H1 (cell line): ENCODE results near the gene CNOT2. TPM values are rescaled to one million over a fixed set of nuclear protein-coding genes. Genes with fewer than 3 reads are reported as not detected.
"Not testable (repeated sequence)": the region's sequence is repeated elsewhere in the genome, so short reads cannot be mapped to it uniquely, and the experiment has no call there.

Experiments
- CTCF ChIA-PET: fragments of 300-600 bp; sonication (Branson Sonifier 250); formaldehyde crosslinking; loops from one replicate; lab custom pipeline; 2021; ENCODE audit not compliant: partially characterized antibody; lab: Charles Lee
- POLR2A ChIA-PET: fragments of 300-600 bp; sonication (Branson Sonifier 250); formaldehyde crosslinking; loops from one replicate; lab custom pipeline; 2021; ENCODE audit warnings: inconsistent platforms; ENCODE audit not compliant: partially characterized antibody; lab: Charles Lee
- DNase-seq, 2 experiments: peaks; one replicate each; pipeline versions ENCODE4 v3.0.0 to v3.0.0-alpha.2; 2010 to 2022; ENCODE audit warnings: low spot score in 2 of 2, low read depth in 1 of 2, mixed read lengths in 1 of 2
- FAIRE-seq: peaks from 2 replicates; lab custom pipeline; 2011; peaks lifted over from hg19 to GRCh38; lab: Jason Lieb, UNC
- H2AFZ ChIP-seq: 2 replicates; pipeline ENCODE4 v1.8.1; 2012; ENCODE audit warnings: low read length, inconsistent platforms
- H2AK5ac ChIP-seq: 2 replicates; pipeline ENCODE4 v1.6.1; 2013; ENCODE audit warnings: low read depth, low read length
- H2BK120ac ChIP-seq: replicated peaks from 2 replicates; pipeline ENCODE3; 2013; ENCODE audit warnings: low read depth, low read length, inconsistent platforms
- H2BK12ac ChIP-seq: 2 replicates; pipeline ENCODE4 v1.6.1; 2013; ENCODE audit warnings: low read depth, low read length
- H2BK15ac ChIP-seq: 2 replicates; pipeline ENCODE4 v1.6.1; 2013; ENCODE audit warnings: low read length
- H2BK20ac ChIP-seq: 2 replicates; pipeline ENCODE4 v1.6.1; 2013; ENCODE audit warnings: low read length
- H2BK5ac ChIP-seq: 2 replicates; pipeline ENCODE4 v1.6.1; 2013; ENCODE audit warnings: low read depth, low read length
- H3K14ac ChIP-seq: 2 replicates; pipeline ENCODE4 v1.6.1; 2013; ENCODE audit warnings: inconsistent platforms; ENCODE audit not compliant: insufficient read length
- H3K18ac ChIP-seq: 2 replicates; pipeline ENCODE4 v1.6.1; 2013; ENCODE audit warnings: low read length; ENCODE audit errors: extremely low read depth
- H3K23ac ChIP-seq: 2 replicates; pipeline ENCODE4 v1.6.1; 2013; ENCODE audit warnings: inconsistent platforms; ENCODE audit not compliant: insufficient read length
- H3K23me2 ChIP-seq: 2 replicates; pipeline ENCODE4 v1.6.1; 2013; ENCODE audit warnings: low read depth, low read length
- H3K27ac ChIP-seq: 2 replicates; pipeline ENCODE4 v1.6.1; 2011; ENCODE audit warnings: low read depth, low read length, inconsistent platforms
- H3K27me3 ChIP-seq, 4 experiments: replicated peaks in 1 of 4; 1 replicate in 1 of 4; 2 replicates in 3 of 4; pipeline versions ENCODE4 v1.6.1 to v1.8.1; 2011 to 2013; ENCODE audit warnings: low read length in 3 of 4, mild to moderate bottlenecking in 3 of 4, inconsistent platforms in 2 of 4, mixed read lengths in 2 of 4, moderate library complexity in 1 of 4; ENCODE audit not compliant: control insufficient read depth in 3 of 4, insufficient read depth in 3 of 4; ENCODE audit errors: extremely low read depth in 1 of 4
- H3K36me3 ChIP-seq, 4 experiments: 2 replicates each; pipeline versions ENCODE4 v1.6.1 to v1.8.1; 2011 to 2013; ENCODE audit warnings: mild to moderate bottlenecking in 4 of 4, low read length in 3 of 4, moderate library complexity in 2 of 4, control low read depth in 1 of 4, inconsistent platforms in 1 of 4; ENCODE audit not compliant: insufficient read depth in 4 of 4, control insufficient read depth in 2 of 4
- H3K4ac ChIP-seq: replicated peaks from 2 replicates; pipeline ENCODE3; 2013; ENCODE audit warnings: low read length, low read depth, mixed read lengths, inconsistent platforms; ENCODE audit not compliant: insufficient read length
- H3K4me1 ChIP-seq, 4 experiments: replicated peaks in 1 of 4; 1 replicate in 1 of 4; 2 replicates in 3 of 4; pipeline versions ENCODE4 v1.6.1 to v1.8.1; 2011 to 2013; ENCODE audit warnings: low read length in 3 of 4, inconsistent platforms in 2 of 4, mixed read lengths in 1 of 4; ENCODE audit not compliant: insufficient read depth in 4 of 4, control insufficient read depth in 3 of 4
- H3K4me2 ChIP-seq, 2 experiments: 2 replicates each; pipeline versions ENCODE4 v1.6.1 to v1.8.1; 2011 to 2013; ENCODE audit warnings: low read depth in 2 of 2, low read length in 2 of 2, control low read depth in 1 of 2, inconsistent platforms in 1 of 2, mild to moderate bottlenecking in 1 of 2; ENCODE audit not compliant: insufficient read depth in 1 of 2
- H3K4me3 ChIP-seq, 4 experiments: fragments of 200-600, 300-600 bp in 1 of 4; sonication (generic), shearing (Covaris generic), sonication (Bioruptor Twin) in 1 of 4; 2 replicates each; pipeline versions ENCODE4 v1.5.1 to v1.8.1; 2011 to 2016; ENCODE audit warnings: low read length in 4 of 4, low read depth in 3 of 4, control low read depth in 2 of 4, inconsistent platforms in 2 of 4, mild to moderate bottlenecking in 2 of 4, mixed read lengths in 1 of 4, moderate library complexity in 1 of 4; ENCODE audit not compliant: insufficient read depth in 2 of 4; ENCODE audit errors: extremely low read depth in 1 of 4
- H3K56ac ChIP-seq: replicated peaks from 2 replicates; pipeline ENCODE3; 2013; ENCODE audit warnings: low read depth, mild to moderate bottlenecking, mixed read lengths, low read length, inconsistent platforms; ENCODE audit not compliant: insufficient read length
- H3K79me1 ChIP-seq: 2 replicates; pipeline ENCODE4 v1.6.1; 2013; ENCODE audit warnings: low read depth, low read length, control low read depth
- H3K79me2 ChIP-seq, 2 experiments: 2 replicates each; pipeline versions ENCODE4 v1.6.1 to v1.8.1; 2012 to 2013; ENCODE audit warnings: low read length in 2 of 2, mild to moderate bottlenecking in 2 of 2, inconsistent platforms in 1 of 2; ENCODE audit not compliant: insufficient read depth in 2 of 2, control insufficient read depth in 1 of 2
- H3K9ac ChIP-seq, 4 experiments: replicated peaks in 1 of 4; 1 replicate in 1 of 4; 2 replicates in 3 of 4; pipeline versions ENCODE4 v1.6.1 to v1.8.1; 2011 to 2013; ENCODE audit warnings: low read depth in 3 of 4, low read length in 3 of 4, control low read depth in 2 of 4, mild to moderate bottlenecking in 2 of 4, moderate library complexity in 2 of 4, inconsistent platforms in 1 of 4; ENCODE audit errors: extremely low read depth in 1 of 4
- H3K9me3 ChIP-seq, 2 experiments: 2 replicates each; pipeline versions ENCODE4 v1.6.1 to v1.8.1; 2012 to 2013; ENCODE audit warnings: mild to moderate bottlenecking in 2 of 2, moderate library complexity in 2 of 2, control low read depth in 1 of 2, inconsistent platforms in 1 of 2, low read depth in 1 of 2, low read length in 1 of 2, mixed read lengths in 1 of 2; ENCODE audit not compliant: insufficient read depth in 2 of 2
- H4K20me1 ChIP-seq, 2 experiments: replicated peaks in 1 of 2; 2 replicates each; pipeline versions ENCODE3 to v1.8.1; 2011 to 2013; ENCODE audit warnings: inconsistent platforms in 2 of 2, low read length in 2 of 2, mild to moderate bottlenecking in 1 of 2; ENCODE audit not compliant: insufficient read depth in 2 of 2, control insufficient read depth in 1 of 2
- H4K5ac ChIP-seq: 2 replicates; pipeline ENCODE4 v1.6.1; 2013; ENCODE audit warnings: low read length, low read depth, mixed read lengths, inconsistent platforms; ENCODE audit not compliant: insufficient read length
- H4K8ac ChIP-seq: 2 replicates; pipeline ENCODE4 v1.8.0; 2013; ENCODE audit warnings: mild to moderate bottlenecking, moderate library complexity, low read length, inconsistent platforms; ENCODE audit not compliant: insufficient read depth; ENCODE audit errors: extremely low read depth
- H4K91ac ChIP-seq: replicated peaks from 2 replicates; pipeline ENCODE3; 2013; ENCODE audit warnings: low read length, mixed read lengths, inconsistent platforms; ENCODE audit not compliant: insufficient read length
- CHD1 ChIP-seq: IDR thresholded peaks from 2 replicates; pipeline ENCODE4 v1.6.1; 2012; ENCODE audit warnings: low read depth, low read length, improper control_type of control experiment
- PHF8 ChIP-seq: fragments of 200-600 bp; sonication (generic); conservative IDR thresholded peaks from 2 replicates; pipeline ENCODE4 v1.7.1; 2012; ENCODE audit warnings: low read depth, mild to moderate bottlenecking, inconsistent platforms, low read length, moderate library complexity
- POLR2A ChIP-seq, 2 experiments: IDR thresholded peaks; 1 replicate in 1 of 2; 2 replicates in 1 of 2; pipeline ENCODE4 v1.6.1; 2011; ENCODE audit warnings: low read depth in 2 of 2, low read length in 2 of 2, mild to moderate bottlenecking in 2 of 2; ENCODE audit errors: control extremely low read depth in 1 of 2
- RAD21 ChIP-seq, 2 experiments: IDR thresholded peaks in 1 of 2; conservative IDR thresholded peaks in 1 of 2; 2 replicates each; pipeline ENCODE4 v1.6.1; 2011; ENCODE audit warnings: low read depth in 2 of 2, low read length in 2 of 2, improper control_type of control experiment in 1 of 2, inconsistent platforms in 1 of 2, mild to moderate bottlenecking in 1 of 2, moderate library complexity in 1 of 2
- whole genome bisulfite sequencing, 2 experiments: shearing (Covaris generic) in 1 of 2; methylation state at CpG; one replicate each; pipeline versions ENCODE4 v1.1.6 to v1.1.7; 2013 to 2015; ENCODE audit warnings: low lambda C conversion rate in 2 of 2, mixed read lengths in 2 of 2, inconsistent platforms in 1 of 2, low coverage in 1 of 2, missing lambda C conversion rate in 1 of 2; ENCODE audit not compliant: insufficient replicate concordance in 2 of 2, insufficient coverage in 1 of 2, insufficient read length in 1 of 2; ENCODE audit errors: extremely low coverage in 1 of 2, missing lambda C conversion rate in 1 of 2; 5-methylcytosine and 5-hydroxymethylcytosine counted together
- polyA plus RNA-seq, 7 experiments: library from polyadenylated mRNA; depleted of rRNA in 3 of 7; stranded (reverse) in 5 of 7; unstranded in 2 of 7; fragments of >200 nt in 5 of 7; fragments of 200-250 nt in 2 of 7; gene quantifications; 1 replicate in 5 of 7; 2 replicates in 1 of 7; 4 replicates in 1 of 7; pipeline versions ENCODE4 v1.2.1 to v1.2.3, GENCODE V29; 2011 to 2013; ENCODE audit warnings: missing spikeins in 2 of 7, mixed read lengths in 2 of 7
- total RNA-seq: library from RNA; stranded (reverse); fragmentation: NEBNext Ultra II Directional; extraction: Animal tissue kit (Norgen Biotek cat#: 25700); gene quantifications from 2 replicates; pipeline ENCODE4 v1.2.1, GENCODE V29; 2021

Gene CNOT2
- total and polyA plus RNA-seq, 2 of the 8 experiments (the other 6 are each of a cell fraction or from before 2014, with no cell fraction given): 61.2 to 64.8 TPM

GRCh38 chr12:70389678-70390077 is 146.4 kb downstream of the CNOT2 start (continued):
- TF ChIP-seq RAD21 (IDR thresholded peaks at IDR 0.05 in 1 of 2, conservative IDR thresholded peaks at IDR 0.05 in 1 of 2; ENCODE audit: low read depth in 2 of 2, low read length in 2 of 2): no peak
- no peak for TF ChIP-seq POLR2A (IDR thresholded peaks at IDR 0.05; ENCODE audit: control extremely low read depth in 1 of 2, low read depth in 2 of 2, low read length in 2 of 2)
- no peak for TF ChIP-seq CHD1
- no peak for TF ChIP-seq PHF8

GRCh38 chr12:70392631-70393030 is 149.4 kb downstream of the CNOT2 start:
- H3K9ac ChIP-seq, H3K4me2 ChIP-seq, H3K4me3 ChIP-seq, H3K79me1 ChIP-seq, H2BK12ac ChIP-seq, H3K9me3 ChIP-seq, H3K79me2 ChIP-seq, H3K4ac ChIP-seq, H3K14ac ChIP-seq, H2BK15ac ChIP-seq, H4K8ac ChIP-seq, H3K4me1 ChIP-seq, H3K27ac ChIP-seq, H4K5ac ChIP-seq, H2BK120ac ChIP-seq, DNase-seq, H2AFZ ChIP-seq, H3K56ac ChIP-seq, H2BK20ac ChIP-seq, H3K36me3 ChIP-seq, H3K27me3 ChIP-seq, H3K18ac ChIP-seq, H3K23me2 ChIP-seq, H3K23ac ChIP-seq, POLR2A ChIA-PET, H2BK5ac ChIP-seq, FAIRE-seq, H4K20me1 ChIP-seq, H2AK5ac ChIP-seq, CTCF ChIA-PET, H4K91ac ChIP-seq: not testable (repeated sequence)
- WGBS, 2 experiments: 88% methylated on average over 1 of the region's 1 CpG; no CpG with 5 or more reads in 1 of the 2 experiments
